Uterus (tissue), 4 donors: ENCODE data around the gene GCLC. TPM values are rescaled to one million over a fixed set of nuclear protein-coding genes. Genes with fewer than 3 reads are reported as not detected.
A peak's percentile ranks its signal among the peaks of the same experiment; 100 is the strongest.

Experiments used
- DNase-seq, 2 donors: peaks; one replicate each; pipeline ENCODE4 v3.0.0-alpha.2; 2019 to 2020
- H3K27ac ChIP-seq, 2 donors: fragments of 200-600 bp; sonication (generic); 1 replicate in 1 of 2; 2 replicates in 1 of 2; pipeline ENCODE4 v1.5.1; 2016 to 2018
- H3K27me3 ChIP-seq, 2 donors: fragments of 200-600 bp; sonication (generic); one replicate each; pipeline ENCODE4 v1.5.1; 2018 to 2019; ENCODE audit warnings: control low read depth in 1 of 2
- H3K36me3 ChIP-seq, 2 donors: fragments of 200-600 bp; sonication (generic); one replicate each; pipeline ENCODE4 v1.5.1; 2019; ENCODE audit warnings: control low read depth in 1 of 2
- H3K4me1 ChIP-seq, 2 donors: fragments of 200-600 bp; sonication (generic); one replicate each; pipeline ENCODE4 v1.5.1; 2018 to 2019; ENCODE audit warnings: control low read depth in 1 of 2
- H3K4me3 ChIP-seq, 2 donors: fragments of 200-600 bp; sonication (generic); 1 replicate in 1 of 2; 2 replicates in 1 of 2; pipeline ENCODE4 v1.5.1; 2018 to 2019; ENCODE audit warnings: mild to moderate bottlenecking in 1 of 2
- H3K9me3 ChIP-seq, 2 donors: fragments of 200-600 bp; sonication (generic); one replicate each; pipeline ENCODE4 v1.5.1; 2019; ENCODE audit warnings: control low read depth in 1 of 2
- CTCF ChIP-seq, 4 experiments: fragments of 200-600 bp in 2 of 4; fragments of 450-650 bp in 2 of 4; sonication (generic) in 2 of 4; IDR thresholded peaks; one replicate each; pipeline ENCODE4 v1.5.1; 2016 to 2019; ENCODE audit warnings: antibody characterized with exemption in 4 of 4, mild to moderate bottlenecking in 2 of 4, moderate library complexity in 1 of 4
- POLR2A ChIP-seq, 2 donors: fragments of 450-650 bp; IDR thresholded peaks; one replicate each; pipeline ENCODE4 v1.6.1; 2016; ENCODE audit warnings: antibody characterized with exemption in 2 of 2, mild to moderate bottlenecking in 1 of 2, moderate library complexity in 1 of 2
- intact Hi-C: fragments of 100-400 bp; cut with DNase I; formaldehyde crosslinking; loops from one replicate; pipeline ENCODE4 v1.15.1; 2023; ENCODE audit warnings: low total_unique reads
- total RNA-seq, 4 donors: library from RNA; depleted of rRNA in 3 of 4; stranded (reverse); fragments of >200 nt in 3 of 4; gene quantifications; one replicate each; pipeline versions ENCODE4 v1.1.0 to v1.2.4, GENCODE V29; 2014 to 2023
- donor health status: DM: yes; HTN: yes; CAD: no.

GCLC gene
- total RNA-seq, 4 donors from 2014 or later: 20.0 to 41.0 (median 32.7) TPM

GRCh38 chr6:53529324-53530036, 15.4 kb downstream of the GCLC start:
- intact Hi-C loops: no loop called here
- Histone ChIP-seq H3K4me3 (no peak overlapping the region), H3K27me3 (no peaks in the 10 kb centered on the region), H3K36me3 (no peaks in the 10 kb centered on the region), H3K27ac (no peak overlapping the region), H3K4me1 (peaks cover 0 to 5% of the 10 kb centered on the region in 2 donors), H3K9me3 (no peaks in the 10 kb centered on the region)
- no peak for DNase-seq
- TF ChIP-seq CTCF (IDR thresholded peaks at IDR 0.05) (no peak), POLR2A (IDR thresholded peaks at IDR 0.05) (no peak)

- Histone ChIP-seq H3K27ac (no peak overlapping the region), H3K9me3 (no peaks in the 10 kb centered on the region), H3K4me3 (no peak overlapping the region), H3K4me1 (peaks cover 0 to 13% of the 10 kb centered on the region in 2 donors), H3K36me3 (no peaks in the 10 kb centered on the region), H3K27me3 (no peaks in the 10 kb centered on the region)
- DNase-seq: no peak
- TF ChIP-seq CTCF (IDR thresholded peaks at IDR 0.05): no peak
- TF ChIP-seq POLR2A (IDR thresholded peaks at IDR 0.05): no peak
- intact Hi-C loops: no loop called here
Measured at GRCh38 chr6:53528107-53528506, 16.8 kb downstream of the GCLC start.

GRCh38 chr6:53527249-53527765, 17.6 kb downstream of the GCLC start:
- Histone ChIP-seq H3K4me1 (peaks cover 0 to 13% of the 10 kb centered on the region in 2 donors), H3K36me3 (no peaks in the 10 kb centered on the region), H3K4me3 (no peak overlapping the region), H3K27ac (no peak overlapping the region), H3K9me3 (no peaks in the 10 kb centered on the region), H3K27me3 (no peaks in the 10 kb centered on the region)
- DNase-seq: no peak
- TF ChIP-seq CTCF (IDR thresholded peaks at IDR 0.05): no peak
- no peak for TF ChIP-seq POLR2A (IDR thresholded peaks at IDR 0.05)
- intact Hi-C loops: no loop called here

GRCh38 chr6:53526000-53526399, 18.9 kb downstream of the GCLC start:
- no peak for DNase-seq
- H3K4me3 ChIP-seq: no peak overlapping the region
- intact Hi-C loops: no loop called here
- H3K9me3 ChIP-seq: no peaks in the 10 kb centered on the region
- no peak overlapping the region for H3K27ac ChIP-seq
- H3K36me3 ChIP-seq: no peaks in the 10 kb centered on the region
- peaks cover 0 to 13% of the 10 kb centered on the region in 2 donors for H3K4me1 ChIP-seq
- TF ChIP-seq POLR2A (IDR thresholded peaks at IDR 0.05): no peak
- no peaks in the 10 kb centered on the region for H3K27me3 ChIP-seq

- H3K9me3 ChIP-seq: no peaks in the 10 kb centered on the region
- TF ChIP-seq POLR2A (IDR thresholded peaks at IDR 0.05): no peak
- no peak for TF ChIP-seq CTCF (IDR thresholded peaks at IDR 0.05)
- no peak overlapping the region for H3K4me3 ChIP-seq
- H3K36me3 ChIP-seq: no peaks in the 10 kb centered on the region
- H3K27me3 ChIP-seq: no peaks in the 10 kb centered on the region
- intact Hi-C loops: no loop called here
- H3K4me1 ChIP-seq: peaks cover 0 to 13% of the 10 kb centered on the region in 2 donors
- H3K27ac ChIP-seq: peak overlapping the region in 1 of 2 donors; percentile 35
- no peak for DNase-seq
Measured at GRCh38 chr6:53524455-53524815, 20.5 kb downstream of the GCLC start.
